OCI-LY1 (cell line): ENCODE data around the gene SERPINI1.

ENCODE experiments used
- EZH2 ChIP-seq: fragments of 200-600 bp; sonication (generic), shearing (Covaris generic); IDR thresholded peaks from 2 replicates; pipeline ENCODE4 v1.8.0; 2017; ENCODE audit warnings: borderline replicate concordance, mixed run types, mild to moderate bottlenecking, antibody characterized with exemption, low read length, moderate library complexity, mixed read lengths
- TF ChIP-seq, protein P1 (sequence below): fragments of 200-600 bp; sonication (generic), shearing (Covaris generic); IDR thresholded peaks from 2 replicates; pipeline ENCODE4 v1.5.1; 2017; ENCODE audit warnings: mild to moderate bottlenecking, antibody characterized with exemption, low read length, moderate library complexity, mixed read lengths

DNA sequence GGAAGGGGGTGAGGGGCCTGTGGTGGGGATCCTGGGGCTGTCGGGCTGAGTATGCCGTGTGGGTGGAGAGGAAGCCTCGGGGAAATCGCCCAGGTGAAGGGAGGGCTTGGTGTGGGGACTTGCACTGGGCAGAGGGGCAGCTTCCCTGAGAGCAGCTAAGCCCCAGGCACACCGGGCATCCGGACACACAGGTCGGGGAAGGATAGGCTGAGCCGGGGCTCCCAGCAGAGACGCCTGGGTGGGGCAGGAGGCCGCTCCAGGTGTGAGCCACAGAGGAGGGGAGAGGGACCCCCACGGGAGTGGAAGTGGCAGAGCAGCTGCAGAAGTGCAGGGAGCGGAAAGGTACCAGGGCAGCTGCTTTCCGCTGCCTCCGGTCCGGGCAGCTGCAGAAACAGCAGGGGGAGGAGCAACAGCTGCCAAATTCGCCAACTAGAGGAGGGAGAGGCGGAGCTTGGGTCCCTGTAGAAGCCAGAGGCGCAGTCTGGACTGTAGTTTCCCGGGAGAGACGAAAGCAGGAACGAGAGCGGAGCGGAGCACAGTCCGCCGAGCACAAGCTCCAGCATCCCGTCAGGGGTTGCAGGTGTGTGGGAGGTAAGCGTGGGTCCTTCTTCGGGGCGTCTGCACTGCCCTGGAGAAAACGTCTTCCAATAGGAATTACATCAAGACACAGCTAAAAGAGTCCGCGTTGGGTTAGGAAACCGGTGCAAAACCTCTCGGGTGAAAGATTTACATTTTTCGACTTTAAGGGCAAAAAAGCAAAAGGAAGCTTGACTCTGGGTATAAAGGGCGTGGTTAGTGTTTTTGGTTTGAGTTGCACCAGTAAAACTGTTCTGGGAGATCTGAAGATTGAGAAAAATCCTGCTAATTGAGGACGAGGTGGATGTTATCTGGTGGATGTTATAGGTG lies at the start of gene SERPINI1:
- TF ChIP-seq, protein P1, sequence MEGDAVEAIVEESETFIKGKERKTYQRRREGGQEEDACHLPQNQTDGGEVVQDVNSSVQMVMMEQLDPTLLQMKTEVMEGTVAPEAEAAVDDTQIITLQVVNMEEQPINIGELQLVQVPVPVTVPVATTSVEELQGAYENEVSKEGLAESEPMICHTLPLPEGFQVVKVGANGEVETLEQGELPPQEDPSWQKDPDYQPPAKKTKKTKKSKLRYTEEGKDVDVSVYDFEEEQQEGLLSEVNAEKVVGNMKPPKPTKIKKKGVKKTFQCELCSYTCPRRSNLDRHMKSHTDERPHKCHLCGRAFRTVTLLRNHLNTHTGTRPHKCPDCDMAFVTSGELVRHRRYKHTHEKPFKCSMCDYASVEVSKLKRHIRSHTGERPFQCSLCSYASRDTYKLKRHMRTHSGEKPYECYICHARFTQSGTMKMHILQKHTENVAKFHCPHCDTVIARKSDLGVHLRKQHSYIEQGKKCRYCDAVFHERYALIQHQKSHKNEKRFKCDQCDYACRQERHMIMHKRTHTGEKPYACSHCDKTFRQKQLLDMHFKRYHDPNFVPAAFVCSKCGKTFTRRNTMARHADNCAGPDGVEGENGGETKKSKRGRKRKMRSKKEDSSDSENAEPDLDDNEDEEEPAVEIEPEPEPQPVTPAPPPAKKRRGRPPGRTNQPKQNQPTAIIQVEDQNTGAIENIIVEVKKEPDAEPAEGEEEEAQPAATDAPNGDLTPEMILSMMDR: no peak
- no peak for TF ChIP-seq EZH2
